ENCODE data around the gene CHRNG.

Gene CHRNG

DNA sequence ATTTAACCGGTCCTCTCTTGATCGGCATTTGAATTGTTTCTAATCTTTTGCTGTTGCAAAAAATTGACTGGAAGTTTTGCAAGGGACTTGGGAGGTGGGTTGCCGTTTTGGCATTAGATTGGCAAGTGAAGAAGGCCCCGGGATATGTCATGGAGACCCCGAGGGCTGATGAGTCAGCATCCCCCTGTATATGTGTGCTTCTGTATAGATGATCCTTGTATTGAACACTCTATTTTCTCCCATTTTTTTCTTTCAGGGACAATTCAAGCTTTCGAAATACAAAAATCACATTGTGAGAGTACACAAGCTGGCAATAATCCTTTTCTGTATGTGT is 41.1 kb downstream of the CHRNG start:
- no peak for DNase-seq

DNA sequence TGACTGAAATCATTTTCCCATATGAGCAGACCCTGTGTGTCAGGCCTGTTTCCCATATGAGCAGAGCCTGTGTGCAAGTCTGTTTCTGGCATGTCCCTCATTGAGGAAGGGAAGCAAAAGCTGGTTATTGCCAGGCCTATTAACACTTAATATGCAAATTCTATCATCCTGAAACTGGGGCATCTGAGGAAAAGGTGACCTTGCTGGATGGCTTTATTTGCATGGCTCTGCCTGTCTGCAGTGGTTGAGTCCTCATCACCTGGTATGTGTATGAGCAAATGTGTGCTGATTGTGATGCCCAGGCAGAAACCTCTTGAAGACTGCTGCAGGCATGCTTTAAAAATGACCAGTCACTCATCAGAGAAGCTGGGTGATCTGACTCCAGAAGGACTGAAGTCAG is 42.2 kb downstream of the CHRNG start:
- no peak for DNase-seq

DNA sequence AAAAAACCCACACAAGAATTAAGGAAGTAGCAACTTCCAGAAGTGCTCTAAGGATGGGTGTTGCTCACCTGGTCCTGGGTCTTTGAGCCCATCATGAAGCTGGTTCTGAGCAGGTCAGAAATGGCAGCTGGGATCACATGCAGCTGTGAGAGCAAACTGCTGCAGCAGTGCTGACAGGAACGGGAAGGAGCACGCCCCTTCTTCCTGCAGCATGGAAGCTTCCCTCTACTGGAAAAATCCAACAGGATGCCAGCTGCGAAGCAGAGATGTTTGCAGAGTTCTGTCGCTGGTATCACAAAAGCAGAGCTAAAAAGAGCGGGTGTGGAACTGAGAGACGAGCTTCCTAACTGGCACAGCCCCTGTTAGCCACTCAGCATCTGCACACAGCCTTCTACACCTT is 44.7 kb downstream of the CHRNG start:
- no peak for DNase-seq

DNA sequence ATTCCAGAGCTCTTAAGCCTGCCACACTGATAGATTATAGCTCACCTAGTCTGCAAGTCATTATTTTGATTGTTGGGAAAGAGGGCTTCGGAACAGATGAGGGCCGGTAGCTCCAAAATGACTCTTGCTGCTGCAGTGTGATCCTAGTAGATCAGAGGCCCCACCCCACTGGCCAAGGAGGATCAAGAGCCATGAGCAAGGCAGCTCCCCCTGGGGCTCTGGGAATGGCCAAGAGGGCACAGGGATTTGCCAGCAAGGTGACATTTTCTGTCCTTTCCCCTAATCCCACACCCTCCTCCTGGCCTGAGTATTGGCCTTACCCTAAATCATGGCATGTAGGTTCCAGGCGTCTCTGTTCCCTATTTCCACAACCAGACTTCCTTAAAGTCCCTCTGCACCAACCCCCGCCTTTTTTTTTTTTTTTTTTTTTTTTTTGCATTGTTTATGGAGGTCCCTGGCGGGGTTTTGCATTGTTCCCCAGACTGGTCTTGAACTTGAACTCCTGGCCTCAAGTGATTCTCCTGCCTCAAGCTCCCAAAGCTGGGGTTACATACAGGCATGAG is 47.5 kb downstream of the CHRNG start:
- no peak for DNase-seq

DNA sequence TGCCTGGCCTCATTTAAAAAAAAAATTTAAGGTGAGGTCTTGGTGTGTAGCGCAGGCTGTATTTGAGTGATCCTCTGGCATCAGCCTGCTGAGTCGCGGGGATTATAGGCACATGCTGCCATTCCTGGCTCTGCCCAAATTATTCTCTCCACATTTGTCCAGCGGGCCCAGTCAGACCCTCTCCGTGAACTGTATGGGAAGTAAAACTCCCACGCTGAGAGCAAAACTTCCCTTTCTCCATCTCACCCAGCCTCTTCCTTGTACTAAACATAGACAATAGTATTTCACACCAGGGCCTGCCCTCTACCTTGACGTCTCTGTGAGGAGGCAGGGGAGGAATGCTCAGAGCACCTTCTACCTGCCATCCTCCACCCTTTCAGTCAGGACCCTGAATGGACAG is 48.0 kb downstream of the CHRNG start:
- no peak for DNase-seq

DNA sequence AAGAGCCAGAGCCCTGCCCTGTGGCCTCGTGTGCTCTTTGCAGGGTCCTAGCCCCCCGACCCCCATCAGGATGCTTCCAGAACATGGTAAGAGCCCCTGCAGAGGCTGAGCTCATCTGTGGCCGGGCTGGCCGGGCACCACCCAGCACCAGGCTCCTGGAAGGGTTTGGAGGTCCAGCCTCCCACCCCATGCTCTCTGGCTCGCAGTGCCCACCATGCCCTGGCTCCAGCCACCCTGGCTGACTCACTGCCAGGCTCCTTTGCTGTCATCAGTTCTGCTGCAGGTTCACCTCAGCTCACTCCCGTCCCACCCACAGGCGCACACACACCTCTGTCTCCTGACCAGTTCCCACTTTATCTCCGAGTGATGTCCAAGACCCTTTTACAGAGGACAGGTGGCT is 48.5 kb downstream of the CHRNG start:
- no peak for DNase-seq

DNA sequence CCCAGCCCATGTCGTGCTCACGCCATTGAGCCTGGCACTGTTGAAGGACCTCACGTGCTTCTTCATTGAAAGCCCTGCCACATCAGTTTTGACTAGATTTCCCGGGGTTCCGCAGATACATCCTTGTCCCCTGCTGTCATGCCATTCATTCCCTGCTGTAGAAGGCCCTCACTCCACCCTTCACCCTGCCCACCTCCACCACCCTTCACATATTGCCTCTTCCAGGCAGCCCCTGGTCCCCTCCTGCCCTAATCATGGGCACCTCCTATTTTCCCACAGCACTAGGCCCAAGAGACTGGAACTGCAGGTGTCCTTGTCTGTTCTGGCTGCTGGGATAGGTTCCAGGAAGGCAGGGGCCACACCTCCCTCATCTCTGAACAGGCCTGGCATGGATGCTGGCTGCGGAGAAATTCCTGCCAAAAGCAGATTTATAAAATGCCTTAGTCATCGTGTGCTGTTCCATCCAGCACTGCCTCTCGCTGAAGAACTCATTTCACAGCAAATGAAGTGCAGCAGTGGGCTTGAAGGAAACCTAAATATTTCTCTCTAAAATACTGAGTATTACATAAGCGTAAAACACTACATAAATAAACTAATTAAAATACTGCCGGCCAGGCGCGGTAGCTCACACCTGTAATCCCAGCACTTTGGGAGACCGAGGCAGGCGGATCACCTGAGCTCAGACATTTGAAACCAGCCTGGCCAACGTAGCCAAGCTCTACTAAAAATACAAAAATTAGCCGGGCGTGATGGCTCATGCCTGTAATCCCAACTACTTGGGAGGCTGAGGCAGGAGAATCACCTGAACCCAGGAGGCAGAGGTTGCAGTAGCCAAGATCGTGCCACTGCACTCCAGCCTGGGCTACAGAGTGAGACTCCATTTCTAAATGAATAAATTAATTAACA is 49.4 kb downstream of the CHRNG start:
- DNase-seq = no peak

DNA sequence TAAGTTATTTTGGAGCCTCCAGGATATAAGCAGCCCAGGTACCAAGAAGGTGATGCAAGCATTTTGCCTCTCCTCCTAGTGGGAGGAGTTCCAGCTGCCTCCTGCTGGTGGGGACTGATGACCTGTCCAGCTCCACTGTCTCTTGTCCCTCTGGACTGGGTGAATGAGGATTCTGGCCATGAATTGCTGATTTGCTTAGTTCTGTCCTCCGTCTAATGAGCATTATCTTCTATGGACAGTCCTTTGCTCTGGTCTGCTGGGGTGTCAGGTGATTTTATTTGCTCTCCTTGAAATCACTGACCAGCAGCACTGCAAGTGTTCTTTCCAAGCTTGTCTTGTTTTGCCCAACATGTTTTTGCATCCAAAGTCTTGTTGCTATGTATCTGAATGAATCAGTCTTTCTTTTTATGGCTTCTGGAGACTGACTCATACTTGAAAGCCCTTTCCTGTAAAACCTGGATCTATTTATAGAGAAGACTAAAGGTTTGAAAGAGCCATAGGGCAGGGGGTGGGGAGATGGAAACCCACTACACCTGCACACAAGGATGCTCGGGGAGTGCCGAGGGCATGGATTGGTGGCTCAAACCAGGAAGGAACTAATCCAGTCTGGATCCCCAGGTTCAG is 53.4 kb downstream of the CHRNG start:
- no peak for DNase-seq

DNA sequence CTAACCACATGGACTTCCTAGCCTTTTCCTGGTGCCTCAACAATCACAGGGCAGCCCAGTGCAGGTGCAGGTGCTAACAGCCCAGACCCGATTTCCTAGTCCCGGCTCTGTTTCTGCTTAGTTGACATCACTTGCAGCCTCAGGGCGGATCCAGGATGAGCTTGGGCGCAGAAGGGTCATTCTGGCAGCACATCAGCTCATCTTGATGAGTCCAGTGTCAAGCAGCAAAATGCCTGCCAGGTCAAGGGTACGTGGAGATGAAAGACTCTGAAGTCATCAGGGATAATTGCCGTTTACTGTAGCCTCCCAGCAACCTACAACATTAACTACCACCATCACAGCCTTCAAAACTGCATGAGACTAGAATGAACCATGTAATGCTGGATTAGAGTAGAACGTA is 54.5 kb downstream of the CHRNG start:
- no peak for DNase-seq

Measured in stimulated activated CD4-positive, alpha-beta T cell treated with anti-CD3 and anti-CD28 coated beads, Interleukin-1b, Interleukin-23, amount 100 ng/mL, for 48 hours (primary cell).